Lower leg skin (tissue), 4 donors: ENCODE results near the gene TMEM43. TPM values are rescaled to one million over a fixed set of nuclear protein-coding genes. Genes with fewer than 3 reads are reported as not detected.
"Not testable (repeated sequence)": the region's sequence is repeated elsewhere in the genome, so short reads cannot be mapped to it uniquely, and the experiment has no call there.

Experiments used
- DNase-seq, 2 donors: peaks; one replicate each; pipeline ENCODE4 v3.0.0-alpha.2; 2019; ENCODE audit warnings: low spot score in 2 of 2
- H3K4me3 ChIP-seq: fragments of 200-600 bp; sonication (generic); 2 replicates; pipeline ENCODE4 v1.5.1; 2017; ENCODE audit warnings: mild to moderate bottlenecking, low read depth; ENCODE audit not compliant: poor library complexity, severe bottlenecking
- CTCF ChIP-seq, 3 donors: fragments of 450-650 bp; IDR thresholded peaks; one replicate each; pipeline ENCODE4 v1.5.1; 2016; ENCODE audit warnings: antibody characterized with exemption in 3 of 3, mild to moderate bottlenecking in 3 of 3, moderate library complexity in 2 of 3
- POLR2A ChIP-seq, 2 donors: fragments of 450-650 bp; IDR thresholded peaks; one replicate each; pipeline ENCODE4 v1.6.1; 2016 to 2017; ENCODE audit warnings: antibody characterized with exemption in 2 of 2, mild to moderate bottlenecking in 1 of 2, moderate library complexity in 1 of 2
- WGBS, 2 donors: methylation state at CpG; one replicate each; pipeline ENCODE4 v1.1.5; 2018; 5-methylcytosine and 5-hydroxymethylcytosine counted together
- intact Hi-C: fragments of 100-400 bp; cut with DNase I; formaldehyde crosslinking; loops from one replicate; pipeline ENCODE4 v1.15.0; 2023; ENCODE audit warnings: low total_unique reads
- total RNA-seq, 4 donors: library from RNA; depleted of rRNA; stranded (reverse); fragments of >200 nt; gene quantifications; one replicate each; pipeline ENCODE4 v1.1.0, GENCODE V29; 2016

Gene TMEM43
- total RNA-seq, 4 donors from 2014 or later, result 184 to 225 (median 202) TPM

DNA sequence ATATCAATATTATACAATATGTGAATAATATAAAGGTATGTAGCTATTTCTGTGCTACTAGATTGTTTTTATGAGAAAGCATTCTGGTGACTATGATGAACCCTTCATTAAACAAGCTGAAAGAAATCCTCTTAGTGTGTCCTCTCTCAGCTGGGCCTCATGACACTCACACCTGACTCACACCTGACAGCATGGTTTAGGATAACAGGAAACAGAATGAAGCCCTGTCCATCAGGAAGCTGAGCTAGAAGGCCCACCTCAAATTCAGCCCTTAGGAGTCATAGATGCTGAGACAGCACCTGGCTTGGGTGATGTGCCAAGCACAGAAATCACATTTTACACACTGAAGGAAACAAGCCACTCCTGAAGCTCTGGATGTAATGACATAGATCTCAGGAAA is 31.0 kb upstream of the TMEM43 start:
- TF ChIP-seq POLR2A (IDR thresholded peaks at IDR 0.05) (no peak), CTCF (IDR thresholded peaks at IDR 0.05) (no peak)
- intact Hi-C loops, result no loop called here
- DNase-seq, result no peak
- H3K4me3 ChIP-seq, result no peak overlapping the region

DNA sequence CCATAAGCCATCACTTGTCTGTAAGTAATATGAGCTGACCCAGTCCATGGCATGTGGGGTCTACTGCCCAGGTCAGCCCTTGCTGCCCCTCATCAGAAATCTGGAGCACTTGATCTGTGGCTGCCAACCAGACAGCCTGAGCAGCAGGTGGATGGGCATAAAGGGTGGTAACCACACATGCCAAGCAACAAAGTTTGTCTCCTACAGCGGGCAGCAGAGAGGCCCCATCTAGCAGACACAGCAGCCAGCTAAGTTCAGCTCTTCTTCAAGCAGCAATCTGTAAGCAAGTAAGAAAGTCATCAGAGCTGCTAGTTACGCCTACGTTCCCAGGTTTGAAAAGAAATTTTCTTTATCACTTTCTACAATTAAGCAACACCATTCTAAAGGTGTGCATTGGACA is 28.1 kb upstream of the TMEM43 start:
- TF ChIP-seq CTCF (IDR thresholded peaks at IDR 0.05) (no peak), POLR2A (IDR thresholded peaks at IDR 0.05) (no peak)
- H3K4me3 ChIP-seq, result no peak overlapping the region
- DNase-seq, result no peak
- intact Hi-C loops, result no loop called here
- 87 to 96% methylated on average over 3 of the region's 3 CpGs for WGBS, 2 donors

DNA sequence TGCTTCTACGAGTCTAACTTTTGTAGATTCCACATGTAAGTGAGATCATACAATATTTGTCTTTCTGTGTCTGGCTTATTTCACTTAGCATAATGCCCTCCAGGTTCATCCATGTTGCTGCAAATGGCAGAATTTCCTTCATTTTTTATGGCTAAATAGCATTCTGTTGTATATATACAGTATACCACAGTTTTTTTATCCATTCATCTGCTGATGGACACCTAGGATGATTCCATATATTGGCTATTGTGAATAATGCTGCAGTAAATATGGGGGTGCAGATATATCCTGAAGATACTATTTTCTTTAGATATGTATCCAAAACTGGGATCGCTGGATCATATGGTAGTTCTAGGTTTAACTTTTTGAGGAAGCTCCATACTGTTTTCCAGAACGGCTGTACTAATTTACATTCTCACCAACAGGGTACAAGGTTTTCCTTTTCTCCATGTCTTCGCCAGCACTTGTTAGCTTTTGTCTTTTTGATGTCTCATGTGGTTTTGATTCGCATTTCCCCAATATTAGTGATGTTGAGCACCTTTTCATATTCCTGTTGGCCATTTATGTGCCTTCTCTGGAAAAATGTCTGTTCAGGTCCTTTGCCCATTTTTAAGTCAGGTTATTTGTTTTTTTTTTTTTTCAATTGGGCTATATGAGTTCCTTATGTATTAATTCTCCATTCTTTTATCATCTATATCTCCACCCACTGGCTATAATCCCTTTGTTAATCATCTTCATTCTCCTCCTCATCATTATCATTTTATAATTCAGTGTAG is 27.0 kb upstream of the TMEM43 start:
- H3K4me3 ChIP-seq, result no peak overlapping the region
- TF ChIP-seq CTCF (IDR thresholded peaks at IDR 0.05), result no peak
- intact Hi-C loops, result no loop called here
- WGBS, 2 donors, result 91% methylated on average over 5 of the region's 5 CpGs
- DNase-seq, result no peak

GRCh38 chr3:14109821-14110220 is 15.0 kb upstream of the TMEM43 start:
- intact Hi-C loops, H3K4me3 ChIP-seq: not testable (repeated sequence)
- peak in 1 of 2 donors; percentile 21 for DNase-seq
- WGBS, 2 donors, result 94 to 96% methylated on average over 5 of the region's 5 CpGs

- TF ChIP-seq POLR2A (IDR thresholded peaks at IDR 0.05), result no peak
- no peak for TF ChIP-seq CTCF (IDR thresholded peaks at IDR 0.05)
- intact Hi-C loops, result no loop called here
- DNase-seq, result peak in 1 of 2 donors; percentile 13
- no peak overlapping the region for H3K4me3 ChIP-seq
- WGBS, 2 donors, result 88 to 92% methylated on average over 4 of the region's 4 CpGs
Observed at GRCh38 chr3:14110699-14111098, 14.2 kb upstream of the TMEM43 start.

GRCh38 chr3:14113965-14114635 is 10.8 kb upstream of the TMEM43 start:
- no peak for DNase-seq
- intact Hi-C loops, result no loop called here
- H3K4me3 ChIP-seq, result no peak overlapping the region
- TF ChIP-seq CTCF (IDR thresholded peaks at IDR 0.05), result no peak
- TF ChIP-seq POLR2A (IDR thresholded peaks at IDR 0.05), result no peak
- 92% methylated on average over 7 of the region's 7 CpGs for WGBS, 2 donors
